CD14-positive monocyte (primary cell): ENCODE measurements around the gene CDH6. TPM values are rescaled to one million over a fixed set of nuclear protein-coding genes. Genes with fewer than 3 reads are reported as not detected.

Experiments used
- DNase-seq, 3 donors: peaks; one replicate each; pipeline ENCODE4 v3.0.0-alpha.2; 2011 to 2022
- H2AFZ ChIP-seq: 2 replicates; pipeline ENCODE4 v1.6.0; 2012; ENCODE audit warnings: mild to moderate bottlenecking, low read depth, low read length, inconsistent platforms; ENCODE audit not compliant: insufficient read depth, poor library complexity, severe bottlenecking
- H3K27ac ChIP-seq, 2 donors: 1 replicate in 1 of 2; 2 replicates in 1 of 2; pipeline ENCODE4 v1.5.1; 2012 to 2013; ENCODE audit warnings: low read length in 2 of 2, control low read depth in 1 of 2, inconsistent platforms in 1 of 2, low read depth in 1 of 2, mild to moderate bottlenecking in 1 of 2
- H3K27me3 ChIP-seq, 2 donors: one replicate each; pipeline versions ENCODE4 v1.6.0 to v1.6.1; 2011 to 2013; ENCODE audit warnings: low read length in 2 of 2; ENCODE audit not compliant: control insufficient read depth in 2 of 2, insufficient read depth in 2 of 2
- H3K36me3 ChIP-seq, 2 donors: replicated peaks in 1 of 2; 1 replicate in 1 of 2; 2 replicates in 1 of 2; pipeline versions ENCODE4 v1.5.1 to v1.6.1; 2012 to 2013; ENCODE audit warnings: low read length in 2 of 2, control low read depth in 1 of 2, inconsistent platforms in 1 of 2, mild to moderate bottlenecking in 1 of 2; ENCODE audit not compliant: insufficient read depth in 2 of 2, control insufficient read depth in 1 of 2
- H3K4me1 ChIP-seq, 2 donors: 1 replicate in 1 of 2; 2 replicates in 1 of 2; pipeline versions ENCODE4 v1.5.1 to v1.6.1; 2012 to 2013; ENCODE audit warnings: low read length in 2 of 2, control low read depth in 1 of 2, inconsistent platforms in 1 of 2, mild to moderate bottlenecking in 1 of 2, moderate library complexity in 1 of 2; ENCODE audit not compliant: insufficient read depth in 2 of 2, control insufficient read depth in 1 of 2
- H3K4me2 ChIP-seq: replicated peaks from 2 replicates; pipeline ENCODE3; 2012; ENCODE audit warnings: low read length, moderate library complexity, mild to moderate bottlenecking; ENCODE audit not compliant: poor library complexity, severe bottlenecking; ENCODE audit errors: extremely low read depth
- H3K4me3 ChIP-seq, 3 experiments: fragments of 200-600 bp in 1 of 3; sonication (generic) in 1 of 3; replicated peaks in 1 of 3; 1 replicate in 2 of 3; 2 replicates in 1 of 3; pipeline ENCODE4 v1.5.1; 2011 to 2013; ENCODE audit warnings: low read length in 3 of 3, mild to moderate bottlenecking in 3 of 3, control low read depth in 2 of 3, low read depth in 2 of 3, inconsistent platforms in 1 of 3, moderate library complexity in 1 of 3
- H3K79me2 ChIP-seq: 2 replicates; pipeline ENCODE4 v1.6.0; 2012; ENCODE audit warnings: mild to moderate bottlenecking, control low read depth, inconsistent platforms, low read length, moderate library complexity; ENCODE audit not compliant: insufficient read depth
- H3K9ac ChIP-seq: 2 replicates; pipeline ENCODE4 v1.6.0; 2017; ENCODE audit warnings: low read length, mild to moderate bottlenecking; ENCODE audit not compliant: insufficient read depth, poor library complexity, severe bottlenecking
- H3K9me3 ChIP-seq, 2 donors: replicated peaks in 1 of 2; 1 replicate in 1 of 2; 2 replicates in 1 of 2; pipeline versions ENCODE4 v1.5.1 to v1.6.1; 2012 to 2013; ENCODE audit warnings: low read length in 2 of 2, control low read depth in 1 of 2; ENCODE audit not compliant: control insufficient read depth in 1 of 2, insufficient read depth in 1 of 2
- H4K20me1 ChIP-seq: 2 replicates; pipeline ENCODE4 v1.6.0; 2012; ENCODE audit warnings: mild to moderate bottlenecking, low read length, control low read depth, moderate library complexity; ENCODE audit not compliant: insufficient read depth
- H3K27ac Mint-ChIP-seq, 7 donors: one replicate each; pipeline ENCODE4 v1.8.0; 2020; ENCODE audit warnings: mild to moderate bottlenecking in 7 of 7, mixed read lengths in 7 of 7, moderate library complexity in 6 of 7, inconsistent platforms in 2 of 7
- H3K27me3 Mint-ChIP-seq, 3 donors: one replicate each; pipeline ENCODE4 v1.8.0; 2021 to 2022; ENCODE audit warnings: low read depth in 3 of 3, mild to moderate bottlenecking in 3 of 3, mixed read lengths in 3 of 3, moderate library complexity in 3 of 3, inconsistent platforms in 1 of 3
- H3K36me3 Mint-ChIP-seq, 2 donors: one replicate each; pipeline ENCODE4 v1.8.0; 2020; ENCODE audit warnings: mixed read lengths in 2 of 2, inconsistent platforms in 1 of 2, mild to moderate bottlenecking in 1 of 2
- H3K4me1 Mint-ChIP-seq: one replicate; pipeline ENCODE4 v1.8.0; 2020; ENCODE audit warnings: mild to moderate bottlenecking, mixed read lengths
- H3K4me3 Mint-ChIP-seq, 2 donors: one replicate each; pipeline ENCODE4 v1.8.0; 2020; ENCODE audit warnings: mild to moderate bottlenecking in 2 of 2, mixed read lengths in 2 of 2, moderate library complexity in 1 of 2
- H3K9me3 Mint-ChIP-seq, 7 donors: one replicate each; pipeline ENCODE4 v1.8.0; 2020 to 2022; ENCODE audit warnings: mixed read lengths in 7 of 7, mild to moderate bottlenecking in 6 of 7, moderate library complexity in 6 of 7, inconsistent platforms in 2 of 7
- WGBS: methylation state at CpG from one replicate; pipeline ENCODE4 v1.1.5; 2013; ENCODE audit warnings: missing lambda C conversion rate; ENCODE audit not compliant: insufficient coverage; 5-methylcytosine and 5-hydroxymethylcytosine counted together
- intact Hi-C, 2 donors: fragments of 100-400 bp; cut with micrococcal nuclease; formaldehyde crosslinking; loops; one replicate each; pipeline versions ENCODE4 v1.15.0 to v1.15.1; 2023
- polyA plus RNA-seq, 3 donors: library from polyadenylated mRNA; depleted of rRNA in 1 of 3; unstranded in 2 of 3; stranded (reverse) in 1 of 3; fragments of 300-500 nt in 2 of 3; fragments of >200 nt in 1 of 3; fragmentation: Illumina TruSeq in 2 of 3; gene quantifications; 1 replicate in 2 of 3; 2 replicates in 1 of 3; pipeline ENCODE4 v1.2.3, GENCODE V29; 2012 to 2021
- TF ChIP-seq, protein P1 (sequence below): fragments of 200-600 bp; IDR thresholded peaks from one replicate; pipeline ENCODE4 v1.8.0; 2022; ENCODE audit warnings: antibody characterized with exemption, mild to moderate bottlenecking

Gene CDH6
- polyA plus RNA-seq, 3 donors: not detected

DNA sequence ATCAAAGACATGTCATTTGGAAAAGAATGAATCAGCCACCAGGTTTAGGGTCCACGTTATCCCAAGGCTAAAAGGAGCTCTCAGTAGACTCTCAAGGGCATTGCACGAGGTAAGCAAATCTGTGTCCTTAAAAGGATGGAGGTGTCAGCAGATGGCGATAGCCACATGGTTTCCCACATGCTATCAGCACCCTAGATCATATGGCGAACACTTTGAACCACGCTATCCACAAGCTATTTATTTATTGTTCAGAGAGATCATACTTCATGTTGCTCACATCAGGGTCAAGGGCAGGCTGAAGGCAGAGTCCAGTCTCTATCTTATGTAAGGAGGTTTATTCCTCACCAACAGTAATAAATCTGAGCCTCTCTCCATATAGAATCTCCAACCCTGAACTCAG, 43.7 kb downstream of the CDH6 start:
- Histone ChIP-seq H3K27ac (no peak overlapping the region), H3K4me2 (no peak overlapping the region), H3K4me1 (no peaks in the 10 kb centered on the region), H3K4me3 (no peak overlapping the region), H3K27me3 (no peaks in the 10 kb centered on the region), H4K20me1 (no peaks in the 10 kb centered on the region), H2AFZ (no peak overlapping the region), H3K79me2 (no peaks in the 10 kb centered on the region), H3K9ac (no peak overlapping the region), H3K36me3 (no peaks in the 10 kb centered on the region), H3K9me3 (no peaks in the 10 kb centered on the region)
- WGBS: no CpG with 5 or more reads among the region's 5 CpGs
- Mint-ChIP-seq H3K27me3 (peaks cover 0 to 4% (median 1%) of the 10 kb centered on the region in 3 donors), H3K36me3 (no peaks in the 10 kb centered on the region), H3K9me3 (no peaks in the 10 kb centered on the region), H3K4me3 (no peak overlapping the region), H3K27ac (no peak overlapping the region), H3K4me1 (no peaks in the 10 kb centered on the region)
- intact Hi-C loops: no loop called here
- no peak for DNase-seq
- TF ChIP-seq, protein P1, sequence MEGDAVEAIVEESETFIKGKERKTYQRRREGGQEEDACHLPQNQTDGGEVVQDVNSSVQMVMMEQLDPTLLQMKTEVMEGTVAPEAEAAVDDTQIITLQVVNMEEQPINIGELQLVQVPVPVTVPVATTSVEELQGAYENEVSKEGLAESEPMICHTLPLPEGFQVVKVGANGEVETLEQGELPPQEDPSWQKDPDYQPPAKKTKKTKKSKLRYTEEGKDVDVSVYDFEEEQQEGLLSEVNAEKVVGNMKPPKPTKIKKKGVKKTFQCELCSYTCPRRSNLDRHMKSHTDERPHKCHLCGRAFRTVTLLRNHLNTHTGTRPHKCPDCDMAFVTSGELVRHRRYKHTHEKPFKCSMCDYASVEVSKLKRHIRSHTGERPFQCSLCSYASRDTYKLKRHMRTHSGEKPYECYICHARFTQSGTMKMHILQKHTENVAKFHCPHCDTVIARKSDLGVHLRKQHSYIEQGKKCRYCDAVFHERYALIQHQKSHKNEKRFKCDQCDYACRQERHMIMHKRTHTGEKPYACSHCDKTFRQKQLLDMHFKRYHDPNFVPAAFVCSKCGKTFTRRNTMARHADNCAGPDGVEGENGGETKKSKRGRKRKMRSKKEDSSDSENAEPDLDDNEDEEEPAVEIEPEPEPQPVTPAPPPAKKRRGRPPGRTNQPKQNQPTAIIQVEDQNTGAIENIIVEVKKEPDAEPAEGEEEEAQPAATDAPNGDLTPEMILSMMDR: no peak

DNA sequence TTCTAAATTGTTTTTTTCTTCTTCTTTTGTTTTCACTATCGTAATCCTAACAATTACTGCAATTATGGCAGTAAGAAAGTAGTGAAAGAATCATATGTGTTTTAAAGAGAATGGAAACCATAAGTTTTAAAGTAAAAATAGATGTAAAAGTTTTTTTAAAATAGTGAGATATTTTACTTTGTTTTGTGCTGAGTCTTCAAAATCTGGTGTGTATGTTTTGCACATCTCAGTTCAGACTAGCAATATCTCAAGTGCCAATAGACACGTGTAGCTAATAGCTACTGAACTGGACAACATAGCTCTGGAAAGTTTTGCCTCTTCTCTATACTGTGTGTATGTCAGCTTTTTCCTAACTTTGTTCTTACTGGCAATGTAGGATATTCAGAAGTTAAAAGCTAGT, 45.0 kb downstream of the CDH6 start:
- Mint-ChIP-seq H3K4me3 (no peak overlapping the region), H3K36me3 (no peaks in the 10 kb centered on the region), H3K27me3 (peaks cover 0 to 4% (median 0%) of the 10 kb centered on the region in 3 donors), H3K9me3 (no peaks in the 10 kb centered on the region), H3K27ac (no peak overlapping the region), H3K4me1 (no peaks in the 10 kb centered on the region)
- intact Hi-C loops: no loop called here
- no peaks in the 10 kb centered on the region for H4K20me1 ChIP-seq
- H3K4me3 ChIP-seq: no peak overlapping the region
- no peak overlapping the region for H2AFZ ChIP-seq
- no peak overlapping the region for H3K27ac ChIP-seq
- no peaks in the 10 kb centered on the region for H3K4me1 ChIP-seq
- H3K4me2 ChIP-seq: no peak overlapping the region
- DNase-seq: no peak
- TF ChIP-seq, protein P1: no peak
- WGBS: no CpG with 5 or more reads among the region's 2 CpGs
- no peaks in the 10 kb centered on the region for H3K79me2 ChIP-seq
- H3K27me3 ChIP-seq: no peaks in the 10 kb centered on the region
- H3K36me3 ChIP-seq: no peaks in the 10 kb centered on the region
- no peak overlapping the region for H3K9ac ChIP-seq
- no peaks in the 10 kb centered on the region for H3K9me3 ChIP-seq
